HL-60 (cell line): ENCODE results near the gene FAM227B.

Source experiments
- POLR2AphosphoS5 ChIP-seq: IDR thresholded peaks from 2 replicates; pipeline ENCODE4 v1.6.1; 2012; ENCODE audit warnings: low read depth
- REST ChIP-seq: IDR thresholded peaks from 2 replicates; pipeline ENCODE4 v1.6.1; 2012; ENCODE audit warnings: low read depth; ENCODE audit not compliant: insufficient replicate concordance
- SPI1 ChIP-seq: IDR thresholded peaks from 2 replicates; pipeline ENCODE4 v1.6.1; 2012; ENCODE audit warnings: low read depth, mild to moderate bottlenecking, borderline replicate concordance
- TF ChIP-seq, protein P1 (sequence below): IDR thresholded peaks from one replicate; pipeline ENCODE4 v1.5.1; 2011; ENCODE audit warnings: low read length, control low read depth, inconsistent platforms; ENCODE audit not compliant: insufficient read depth

- TF ChIP-seq, protein P1, sequence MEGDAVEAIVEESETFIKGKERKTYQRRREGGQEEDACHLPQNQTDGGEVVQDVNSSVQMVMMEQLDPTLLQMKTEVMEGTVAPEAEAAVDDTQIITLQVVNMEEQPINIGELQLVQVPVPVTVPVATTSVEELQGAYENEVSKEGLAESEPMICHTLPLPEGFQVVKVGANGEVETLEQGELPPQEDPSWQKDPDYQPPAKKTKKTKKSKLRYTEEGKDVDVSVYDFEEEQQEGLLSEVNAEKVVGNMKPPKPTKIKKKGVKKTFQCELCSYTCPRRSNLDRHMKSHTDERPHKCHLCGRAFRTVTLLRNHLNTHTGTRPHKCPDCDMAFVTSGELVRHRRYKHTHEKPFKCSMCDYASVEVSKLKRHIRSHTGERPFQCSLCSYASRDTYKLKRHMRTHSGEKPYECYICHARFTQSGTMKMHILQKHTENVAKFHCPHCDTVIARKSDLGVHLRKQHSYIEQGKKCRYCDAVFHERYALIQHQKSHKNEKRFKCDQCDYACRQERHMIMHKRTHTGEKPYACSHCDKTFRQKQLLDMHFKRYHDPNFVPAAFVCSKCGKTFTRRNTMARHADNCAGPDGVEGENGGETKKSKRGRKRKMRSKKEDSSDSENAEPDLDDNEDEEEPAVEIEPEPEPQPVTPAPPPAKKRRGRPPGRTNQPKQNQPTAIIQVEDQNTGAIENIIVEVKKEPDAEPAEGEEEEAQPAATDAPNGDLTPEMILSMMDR: no peak
- no peak for TF ChIP-seq REST
- TF ChIP-seq POLR2AphosphoS5: no peak
- no peak for TF ChIP-seq SPI1
These were observed 249.8 kb downstream of the FAM227B start for GRCh38 chr15:49370782-49371181.
